Osteoblast (primary cell): ENCODE data around the gene CDIP1. TPM values are rescaled to one million over a fixed set of nuclear protein-coding genes. Genes with fewer than 3 reads are reported as not detected.

ENCODE experiments used
- DNase-seq: peaks from one replicate; pipeline ENCODE4 v3.0.0; 2011; ENCODE audit warnings: low spot score, mixed read lengths; ENCODE audit not compliant: insufficient read length; ENCODE audit errors: missing footprints
- H2AFZ ChIP-seq: 2 replicates; pipeline ENCODE4 v1.6.0; 2011; ENCODE audit warnings: mild to moderate bottlenecking, low read length
- H3K27ac ChIP-seq: 2 replicates; pipeline ENCODE4 v1.5.1; 2011; ENCODE audit warnings: mild to moderate bottlenecking, low read depth, low read length, moderate library complexity
- H3K27me3 ChIP-seq: 2 replicates; pipeline ENCODE4 v1.6.0; 2012; ENCODE audit warnings: mild to moderate bottlenecking, control low read depth, inconsistent platforms, low read length, moderate library complexity; ENCODE audit not compliant: insufficient read depth
- H3K36me3 ChIP-seq: 2 replicates; pipeline ENCODE4 v1.5.1; 2011; ENCODE audit warnings: mild to moderate bottlenecking, low read length, control low read depth, moderate library complexity; ENCODE audit not compliant: insufficient read depth
- H3K4me1 ChIP-seq: 2 replicates; pipeline ENCODE4 v1.5.1; 2011; ENCODE audit warnings: mild to moderate bottlenecking, low read length, control low read depth, moderate library complexity; ENCODE audit not compliant: insufficient read depth
- H3K4me2 ChIP-seq: 2 replicates; pipeline ENCODE4 v1.6.0; 2011; ENCODE audit warnings: mild to moderate bottlenecking, low read length; ENCODE audit not compliant: insufficient read depth
- H3K4me3 ChIP-seq: fragments of 200-600 bp; sonication (generic); 3 replicates; pipeline ENCODE4 v1.5.1; 2012; ENCODE audit warnings: mild to moderate bottlenecking, low read length, inconsistent platforms; ENCODE audit not compliant: insufficient read depth
- H3K79me2 ChIP-seq: 2 replicates; pipeline ENCODE4 v1.6.0; 2012; ENCODE audit warnings: mild to moderate bottlenecking, low read length, control low read depth, inconsistent platforms; ENCODE audit not compliant: insufficient read depth
- H3K9me3 ChIP-seq: 2 replicates; pipeline ENCODE4 v1.5.1; 2011; ENCODE audit warnings: low read depth, low read length, control low read depth
- H4K20me1 ChIP-seq: 2 replicates; pipeline ENCODE4 v1.6.0; 2012; ENCODE audit warnings: mild to moderate bottlenecking, low read length, control low read depth; ENCODE audit not compliant: insufficient read depth
- CTCF ChIP-seq: IDR thresholded peaks from 2 replicates; pipeline ENCODE4 v1.5.1; 2011; ENCODE audit warnings: mild to moderate bottlenecking, low read depth, low read length, moderate library complexity; ENCODE audit errors: extremely low read depth
- total RNA-seq: library from RNA; depleted of rRNA; stranded (reverse); fragments of >200 nt; gene quantifications from 2 replicates; pipeline ENCODE4 v1.2.3, GENCODE V29; 2012

The CDIP1 gene
- total RNA-seq, 1 donor = 10.5 TPM

DNA sequence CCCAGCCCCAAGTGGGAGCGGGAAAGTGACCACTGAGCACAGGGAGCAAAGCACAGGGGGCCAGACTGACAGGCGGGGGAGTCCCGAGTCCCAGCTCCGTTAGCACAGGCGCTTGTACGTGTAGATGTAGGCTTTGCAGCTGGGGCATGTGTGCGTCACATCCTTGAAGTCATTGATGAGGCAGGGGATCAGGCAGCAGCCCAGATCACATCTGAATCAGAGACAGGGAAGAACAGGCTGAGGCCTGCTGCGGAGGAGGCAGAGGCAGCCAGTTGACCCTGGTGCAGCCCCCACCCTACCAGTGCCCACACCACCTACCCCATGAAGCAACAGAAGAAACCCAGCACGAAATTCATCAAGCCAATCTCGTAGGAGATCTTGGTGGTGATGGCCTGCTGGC, 26.1 kb downstream of the CDIP1 start:
- Histone ChIP-seq H3K4me2 (no peak overlapping the region), H2AFZ (no peak overlapping the region), H3K4me3 (no peak overlapping the region), H3K4me1 (no peaks in the 10 kb centered on the region), H3K9me3 (no peaks in the 10 kb centered on the region), H3K79me2 (peaks cover 2% of the 10 kb centered on the region), H4K20me1 (peaks cover 6% of the 10 kb centered on the region), H3K27ac (no peak overlapping the region), H3K27me3 (no peaks in the 10 kb centered on the region), H3K36me3 (peaks cover 43% of the 10 kb centered on the region)
- TF ChIP-seq CTCF = no peak
- peak; percentile 22 for DNase-seq

DNA sequence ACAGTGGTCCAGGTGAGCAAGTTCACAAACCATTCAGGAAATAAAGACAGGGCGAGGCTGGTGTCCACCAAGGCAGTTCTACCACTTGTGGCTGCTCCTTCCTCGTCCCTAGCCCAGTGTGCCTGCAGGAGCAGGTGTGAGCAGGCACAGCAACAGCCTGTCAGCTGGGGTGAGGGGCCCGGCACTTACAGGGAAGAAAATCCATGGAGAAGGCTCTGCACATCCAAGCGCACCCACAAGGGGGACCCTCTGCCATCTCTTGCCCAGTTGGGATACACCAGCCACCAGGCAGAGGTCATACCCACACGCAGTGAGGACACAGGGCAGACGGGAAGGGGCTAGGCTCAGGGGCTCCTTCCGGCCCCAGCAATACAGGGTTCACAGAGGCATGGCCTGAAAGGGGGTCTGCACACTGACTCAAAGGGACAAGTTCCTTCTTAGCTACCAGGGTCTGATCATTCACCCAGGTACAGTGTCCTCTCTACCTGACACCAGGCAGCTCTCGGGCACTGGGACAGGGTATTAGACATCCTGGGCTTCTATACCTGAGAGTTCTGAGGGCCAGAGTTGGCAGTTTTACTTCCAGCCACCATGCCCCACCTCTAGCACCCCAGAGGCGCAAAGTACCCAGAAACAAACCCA, 27.0 kb downstream of the CDIP1 start:
- Histone ChIP-seq H3K4me2 (no peak overlapping the region), H3K27me3 (no peaks in the 10 kb centered on the region), H3K4me3 (no peak overlapping the region), H3K9me3 (no peaks in the 10 kb centered on the region), H3K36me3 (peaks cover 51% of the 10 kb centered on the region), H3K79me2 (peaks cover 2% of the 10 kb centered on the region), H3K27ac (no peak overlapping the region), H4K20me1 (peaks cover 11% of the 10 kb centered on the region), H2AFZ (no peak overlapping the region), H3K4me1 (no peaks in the 10 kb centered on the region)
- TF ChIP-seq CTCF = peak; percentile 53
- DNase-seq = peak; percentile 93

DNA sequence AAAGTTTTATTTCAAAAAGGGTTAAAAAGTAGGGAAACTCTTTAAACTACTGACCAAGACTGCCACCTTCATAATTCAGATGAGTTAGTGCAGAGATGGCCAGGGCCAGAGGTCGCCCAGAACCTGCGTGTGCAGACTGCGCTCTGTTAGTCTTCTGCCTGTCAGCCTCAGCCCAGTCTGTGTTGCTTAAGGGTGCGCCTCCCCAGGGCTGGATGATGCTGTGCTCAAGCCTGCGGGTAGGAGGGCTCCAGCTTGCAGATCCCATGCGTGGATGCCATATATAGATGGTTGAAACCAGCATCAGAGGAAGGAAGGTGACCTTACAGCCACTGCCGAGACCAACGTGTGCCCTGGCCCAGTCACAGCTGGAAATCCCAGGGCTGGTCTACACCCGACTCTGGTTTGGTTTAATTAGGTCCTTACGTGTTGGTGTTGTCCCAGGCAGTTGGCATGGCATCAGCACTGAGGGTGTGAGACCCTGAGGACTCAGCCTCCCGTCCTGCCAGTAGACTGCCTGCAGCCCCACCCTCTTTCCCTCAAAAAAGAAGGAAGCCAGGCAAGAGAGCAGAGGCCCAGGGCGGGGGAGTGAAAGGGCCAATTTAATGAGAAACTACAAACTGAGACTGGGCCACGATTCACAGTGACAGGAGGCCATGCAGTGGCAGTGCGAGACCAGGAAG, 27.7 kb downstream of the CDIP1 start:
- Histone ChIP-seq H3K27ac (no peak overlapping the region), H3K79me2 (peaks cover 5% of the 10 kb centered on the region), H3K4me3 (no peak overlapping the region), H3K4me1 (no peaks in the 10 kb centered on the region), H3K27me3 (no peaks in the 10 kb centered on the region), H3K9me3 (no peaks in the 10 kb centered on the region), H2AFZ (no peak overlapping the region), H4K20me1 (peaks cover 15% of the 10 kb centered on the region), H3K4me2 (no peak overlapping the region), H3K36me3 (peaks cover 53% of the 10 kb centered on the region)
- DNase-seq = peak; percentile 31
- no peak for TF ChIP-seq CTCF

DNA sequence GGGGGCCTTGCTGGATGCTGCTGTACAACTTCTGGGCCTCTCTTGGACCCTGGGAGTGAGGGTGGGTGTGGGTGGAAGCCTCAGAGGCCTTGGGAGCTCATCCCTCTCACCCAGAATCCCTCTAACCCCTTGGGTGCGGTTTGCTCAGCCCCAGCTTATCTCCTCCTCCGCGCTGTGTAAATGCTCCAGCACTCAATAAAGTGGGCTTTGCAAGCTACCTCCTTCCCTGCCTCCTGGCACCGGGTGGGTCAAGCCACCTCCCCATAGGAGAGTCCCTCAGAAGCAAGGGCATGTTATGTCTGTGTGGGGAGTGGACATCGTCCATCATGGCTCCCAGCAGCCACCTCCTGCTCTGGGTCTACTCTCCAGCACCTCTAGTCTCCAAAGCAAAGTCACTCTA, 28.4 kb downstream of the CDIP1 start:
- H3K9me3 ChIP-seq = no peaks in the 10 kb centered on the region
- peak; percentile 17 for DNase-seq
- peaks cover 11% of the 10 kb centered on the region for H3K79me2 ChIP-seq
- no peak overlapping the region for H3K4me2 ChIP-seq
- H3K4me1 ChIP-seq = no peaks in the 10 kb centered on the region
- H2AFZ ChIP-seq = no peak overlapping the region
- H4K20me1 ChIP-seq = peaks cover 22% of the 10 kb centered on the region
- no peak for TF ChIP-seq CTCF
- H3K4me3 ChIP-seq = no peak overlapping the region
- no peaks in the 10 kb centered on the region for H3K27me3 ChIP-seq
- peaks cover 60% of the 10 kb centered on the region for H3K36me3 ChIP-seq
- no peak overlapping the region for H3K27ac ChIP-seq
